Embryonic facial prominence (tissue), 1 donor: ENCODE data around the gene MRPL17.

Source experiments
- DNase-seq: peaks from one replicate; pipeline ENCODE4 v3.0.0-alpha.2; 2016; ENCODE audit errors: extremely low spot score

The MRPL17 gene

DNA sequence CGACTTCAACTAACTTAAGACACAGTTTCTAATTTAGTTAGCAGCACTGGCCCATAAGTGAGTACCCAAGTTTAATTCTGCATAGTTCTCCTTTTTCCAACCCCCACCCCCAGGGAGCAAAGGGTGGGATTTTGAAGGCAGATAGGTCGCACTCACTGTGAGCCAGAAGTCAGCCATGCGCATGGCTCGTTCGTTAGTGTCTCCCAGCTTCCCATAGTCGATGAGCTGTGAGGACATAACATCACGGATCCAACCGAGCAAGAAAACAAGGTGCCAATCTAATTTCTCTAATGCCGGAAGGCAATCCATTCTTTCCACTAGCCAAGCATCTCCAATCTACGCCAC is 577 bp downstream of the MRPL17 start:
- DNase-seq: no peak

DNA sequence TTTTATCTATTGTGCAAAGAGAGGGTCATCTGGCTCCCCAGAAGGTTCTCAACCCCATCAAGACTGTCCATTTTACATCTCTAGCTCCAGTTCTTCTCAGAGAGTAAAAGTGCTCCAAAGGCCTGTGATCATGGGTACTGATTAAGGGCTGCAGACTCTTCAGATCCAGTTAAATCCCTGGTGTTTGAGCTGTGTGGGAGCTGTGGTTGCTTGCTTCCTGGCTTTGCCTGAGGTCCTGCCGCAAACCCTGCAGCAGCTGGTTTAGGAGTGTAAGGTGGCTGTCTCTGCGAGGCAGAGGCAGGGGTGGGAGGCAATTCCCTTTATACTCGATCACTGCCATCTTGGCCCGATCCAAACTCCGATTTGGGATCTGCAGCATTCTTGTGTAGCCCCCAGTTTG is 1.2 kb downstream of the MRPL17 start:
- DNase-seq: no peak

DNA sequence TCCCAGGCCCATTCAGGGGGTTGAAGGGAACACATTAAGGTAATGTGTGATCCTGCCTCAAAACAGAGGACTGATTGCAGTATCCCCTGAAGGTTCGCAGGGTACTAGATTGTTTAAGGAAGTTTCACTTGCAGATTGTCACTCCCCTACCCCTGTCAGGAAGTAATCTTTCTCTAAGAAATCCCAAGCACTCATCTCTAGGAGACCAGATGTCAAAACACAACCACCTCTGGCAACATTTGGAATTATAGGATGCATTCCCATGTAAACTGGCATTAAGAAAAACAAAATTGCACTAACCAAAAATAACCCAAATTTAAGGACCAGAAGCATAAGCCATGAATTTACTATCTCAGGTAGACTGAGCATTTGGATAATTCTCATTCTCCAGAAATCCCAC is 1.6 kb downstream of the MRPL17 start:
- no peak for DNase-seq

DNA sequence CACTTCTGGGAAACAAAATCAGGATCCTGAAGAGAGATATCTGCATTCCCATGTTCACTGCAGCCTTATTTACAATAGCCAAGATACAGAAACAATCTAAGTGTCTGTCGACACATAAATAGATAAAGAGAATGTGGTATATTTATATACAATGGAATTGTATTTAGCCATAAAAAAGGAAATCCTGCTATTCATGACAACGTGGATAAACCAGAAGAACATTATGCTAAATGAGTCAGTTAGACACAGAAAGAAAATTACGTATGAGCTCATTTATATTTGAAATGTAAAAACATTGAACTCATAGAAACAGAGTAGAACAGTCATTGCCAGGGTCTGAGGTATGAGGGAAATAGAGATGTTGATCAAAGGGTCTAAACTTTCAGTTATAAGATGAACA is 6.1 kb downstream of the MRPL17 start:
- DNase-seq: no peak

DNA sequence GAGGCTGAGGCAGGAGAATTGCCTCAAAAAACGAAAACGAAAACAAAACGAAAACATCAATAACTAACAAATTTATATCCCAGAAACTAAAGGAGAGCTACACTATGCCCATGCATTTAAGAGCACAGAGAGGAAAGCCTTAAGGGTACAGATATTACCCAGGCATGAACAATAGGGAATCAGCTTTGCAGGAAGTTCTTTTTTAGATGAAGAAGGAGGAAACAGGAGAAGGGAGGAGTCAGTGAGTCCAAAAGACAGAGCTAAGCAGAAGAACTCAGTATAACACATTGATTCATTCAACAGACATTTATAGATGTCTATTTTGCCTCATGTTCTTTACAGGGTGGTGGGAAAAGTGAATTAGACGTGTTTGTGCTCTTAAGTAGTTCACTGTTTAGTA is 8.3 kb downstream of the MRPL17 start:
- DNase-seq: no peak

DNA sequence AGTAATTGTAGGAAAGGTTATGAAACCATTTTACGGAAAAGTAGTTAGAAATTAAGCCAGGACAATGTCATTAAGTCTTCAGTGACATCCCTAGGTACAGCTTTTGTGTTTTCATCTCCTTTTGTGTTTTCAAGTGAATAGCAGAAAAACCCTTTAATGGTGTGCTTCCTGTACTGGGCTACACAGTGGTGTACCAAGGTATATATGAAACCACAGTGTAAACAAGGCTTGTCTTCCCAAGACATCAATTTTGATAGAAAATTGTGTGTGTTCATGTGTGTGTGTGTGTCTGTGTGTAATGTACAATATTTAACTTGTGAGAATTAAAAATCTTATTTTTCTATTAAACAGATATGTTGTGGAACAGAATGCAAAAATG is 8.9 kb downstream of the MRPL17 start:
- no peak for DNase-seq

DNA sequence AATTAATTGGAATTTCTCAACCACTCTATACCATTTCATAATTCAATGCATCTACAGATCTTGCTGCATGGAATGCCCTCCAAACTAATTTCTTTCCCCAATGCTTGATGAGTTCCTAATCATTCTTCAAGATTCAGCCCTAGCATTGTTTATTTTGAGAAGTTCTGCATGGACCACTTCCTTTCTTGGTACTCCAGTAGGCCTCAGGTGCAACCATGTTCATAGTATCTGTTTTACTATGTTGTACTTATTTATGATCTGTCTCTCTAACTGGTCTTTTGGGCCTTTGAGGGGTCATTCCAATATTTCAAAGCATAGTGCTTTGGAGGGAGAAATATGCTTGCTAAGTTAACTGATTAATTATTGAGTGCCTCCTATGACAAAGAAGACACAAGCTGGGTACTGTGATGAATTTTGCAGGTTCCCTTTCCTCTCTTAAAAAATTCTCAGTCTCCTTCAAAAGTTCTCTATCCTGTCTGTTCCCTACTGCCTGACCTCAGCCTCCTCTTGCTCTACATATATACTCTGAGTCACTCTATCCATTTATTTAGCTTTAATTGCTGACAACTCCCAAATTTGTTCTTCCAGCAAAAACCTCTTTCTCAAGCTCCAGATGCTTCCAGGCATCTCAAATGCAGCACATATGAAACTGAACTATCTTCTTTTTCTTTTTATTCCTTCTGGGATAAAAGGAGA is 9.5 kb downstream of the MRPL17 start:
- DNase-seq: no peak

DNA sequence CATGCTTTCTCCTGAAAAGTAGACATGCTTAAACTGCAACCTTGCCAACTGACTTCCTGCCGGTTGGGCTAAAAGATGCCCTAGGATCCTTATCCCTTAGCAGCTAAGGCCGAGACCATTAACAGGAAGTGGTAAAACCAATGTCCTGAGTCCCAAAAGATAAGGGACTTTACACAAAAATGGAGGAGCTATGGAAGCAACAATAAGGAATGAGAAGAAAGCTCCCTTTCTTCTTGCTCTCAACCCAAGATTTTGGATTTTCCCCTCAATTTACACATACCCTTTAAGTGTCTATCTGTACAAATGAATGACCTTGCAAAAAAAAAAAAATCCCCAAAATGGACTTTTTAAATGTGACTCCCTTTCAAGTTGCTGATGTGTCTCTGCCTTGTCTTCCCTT is 11.1 kb downstream of the MRPL17 start:
- no peak for DNase-seq

DNA sequence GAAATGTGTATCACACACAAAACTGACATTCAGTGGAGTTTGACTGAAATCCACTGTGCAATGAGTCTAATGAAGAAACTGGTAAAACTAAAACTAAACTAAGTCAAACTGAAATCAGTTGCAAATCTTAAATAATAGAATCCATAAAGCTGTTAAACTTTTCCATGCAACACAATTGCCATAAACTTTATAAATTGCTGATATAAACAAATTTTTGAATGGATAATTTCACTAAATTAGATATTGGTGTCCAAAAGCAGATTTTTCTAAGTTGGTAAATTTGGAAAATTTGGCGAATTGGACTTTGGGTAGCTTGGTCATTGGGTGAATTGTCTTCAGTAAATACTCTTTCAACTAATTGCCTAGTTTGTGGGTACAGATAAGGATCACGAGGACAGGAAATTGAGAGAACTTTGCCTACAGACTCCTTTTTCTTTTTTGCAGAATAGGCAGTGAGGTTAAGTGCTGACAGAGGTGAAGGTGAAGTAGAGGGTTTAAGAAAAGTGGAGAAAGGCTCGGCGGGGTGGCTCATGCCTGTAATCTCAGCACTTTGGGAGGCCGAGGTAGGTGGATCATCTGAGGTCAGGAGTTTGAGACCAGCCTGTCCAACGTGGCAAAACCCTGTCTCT is 12.8 kb downstream of the MRPL17 start:
- DNase-seq: no peak

DNA sequence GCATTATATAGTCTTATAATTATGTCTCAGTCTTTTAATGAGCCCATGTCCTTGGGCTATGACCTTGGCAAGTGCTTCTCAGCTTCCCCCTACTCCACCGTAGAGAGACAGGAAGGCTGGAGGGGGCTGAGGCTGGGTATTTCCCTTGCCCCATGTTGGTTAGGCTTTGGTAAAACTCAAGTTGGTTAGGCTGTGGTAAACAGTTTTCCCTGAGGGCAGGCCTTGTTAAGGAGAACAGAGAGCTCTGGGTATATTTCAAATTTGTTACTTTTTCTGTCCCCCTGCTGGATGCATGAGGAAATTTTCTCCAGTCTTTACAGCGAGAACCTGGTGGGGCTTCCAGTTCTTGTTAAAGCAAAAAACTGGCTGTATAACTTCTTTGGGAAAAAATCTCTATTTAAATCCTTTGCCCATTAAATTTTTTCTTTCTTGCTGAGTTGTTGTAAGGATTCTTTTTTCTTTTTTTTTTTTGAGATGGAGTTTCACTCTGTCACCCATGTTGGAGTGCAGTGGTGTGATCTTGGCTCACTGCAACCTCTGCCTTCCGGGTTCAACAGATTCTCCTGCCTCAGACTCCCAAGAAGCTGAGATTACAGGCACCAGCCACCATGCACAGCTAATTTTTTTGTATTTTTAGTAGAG is 15.3 kb downstream of the MRPL17 start:
- no peak for DNase-seq

DNA sequence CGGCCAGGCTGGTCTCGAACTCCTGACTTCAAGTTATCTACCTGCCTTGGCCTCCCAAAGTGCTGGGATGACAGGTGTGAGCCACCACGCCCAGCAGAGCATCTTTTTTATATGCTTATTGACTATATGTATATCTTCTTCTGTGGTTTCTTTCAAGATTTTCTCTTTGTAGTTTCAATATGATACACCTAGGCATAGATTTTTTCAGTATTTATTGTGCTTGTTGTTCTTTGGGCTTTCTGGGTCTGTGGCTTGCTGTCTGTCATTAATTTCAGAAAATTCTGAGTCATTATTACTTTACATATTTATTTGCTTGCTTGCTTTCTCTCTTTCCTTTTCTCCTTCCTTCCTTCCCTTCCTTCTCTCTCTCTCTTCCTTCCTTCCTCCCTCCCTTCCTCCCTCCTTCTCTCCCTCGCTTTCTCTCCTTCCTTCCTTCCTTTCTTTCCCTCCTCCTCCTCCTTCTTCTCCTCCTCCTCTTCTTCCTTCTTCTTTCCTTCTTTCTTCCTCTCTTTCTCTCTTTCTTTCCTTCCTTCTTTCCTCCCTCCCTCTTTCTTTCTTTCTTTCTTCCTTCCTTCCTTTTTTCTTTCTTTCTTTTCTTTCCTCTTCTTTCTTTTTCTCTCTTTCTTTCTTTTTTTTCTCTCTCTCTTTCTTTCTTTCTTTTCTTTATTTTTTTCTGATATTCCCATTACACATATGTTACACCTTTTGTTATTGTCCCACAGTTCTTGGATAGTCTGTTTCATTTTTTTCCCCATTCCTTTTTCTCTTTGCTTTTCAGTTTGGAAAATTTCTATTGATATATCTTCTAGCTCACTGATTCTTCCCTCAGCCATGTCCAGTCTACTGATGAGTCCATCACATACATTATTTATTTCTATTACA is 16.6 kb downstream of the MRPL17 start:
- no peak for DNase-seq

DNA sequence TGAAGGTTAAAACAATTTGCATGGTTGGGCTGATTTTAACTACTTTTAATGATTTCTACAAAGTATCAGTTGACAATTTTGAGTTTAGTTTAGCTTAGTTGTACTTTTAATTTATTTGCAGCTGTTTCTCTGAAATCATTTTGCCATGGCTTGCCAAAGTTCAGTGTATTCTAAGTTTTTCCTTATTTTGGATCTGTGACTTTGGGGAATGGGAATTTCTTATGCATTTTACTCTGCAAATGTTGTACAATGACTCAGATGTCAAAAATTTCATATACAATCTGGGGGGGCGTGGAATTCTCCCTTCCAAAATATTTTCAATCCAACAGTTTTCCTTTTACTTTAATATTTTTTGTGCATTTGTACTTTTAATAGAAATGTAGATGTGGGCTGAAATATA is 18.6 kb downstream of the MRPL17 start:
- no peak for DNase-seq

DNA sequence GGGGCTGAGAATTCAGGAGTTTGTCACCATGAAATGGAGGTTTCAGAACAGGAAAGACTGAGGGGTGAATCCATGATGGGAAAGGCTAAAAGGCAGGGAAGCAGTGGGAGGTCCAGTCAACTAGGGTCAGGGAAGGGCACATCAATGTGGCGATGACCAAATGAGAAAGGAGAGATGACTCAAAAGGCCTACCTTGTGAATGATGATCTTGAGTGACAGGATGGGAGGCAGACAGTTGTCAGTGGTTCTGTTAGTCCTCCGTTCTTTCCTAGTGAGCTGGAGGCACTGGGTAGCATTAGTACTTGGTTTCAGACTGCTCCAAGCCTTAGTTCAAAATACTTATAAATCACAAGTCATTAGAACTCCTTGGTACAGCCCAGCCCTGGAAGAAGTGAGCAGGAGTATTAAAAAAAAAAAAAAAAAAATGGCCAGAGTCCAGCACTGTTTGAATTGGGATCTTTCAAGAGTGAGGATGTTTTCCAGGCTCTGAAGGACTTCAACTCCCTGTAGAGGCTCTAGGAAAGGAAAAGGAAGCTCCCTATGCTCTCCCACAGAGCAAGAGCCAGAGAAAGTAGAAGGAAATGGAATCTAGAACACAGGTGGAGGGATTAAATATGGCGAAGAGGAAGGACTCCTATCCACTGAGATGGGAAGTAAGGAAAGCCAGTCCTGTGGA is 19.2 kb downstream of the MRPL17 start:
- no peak for DNase-seq

DNA sequence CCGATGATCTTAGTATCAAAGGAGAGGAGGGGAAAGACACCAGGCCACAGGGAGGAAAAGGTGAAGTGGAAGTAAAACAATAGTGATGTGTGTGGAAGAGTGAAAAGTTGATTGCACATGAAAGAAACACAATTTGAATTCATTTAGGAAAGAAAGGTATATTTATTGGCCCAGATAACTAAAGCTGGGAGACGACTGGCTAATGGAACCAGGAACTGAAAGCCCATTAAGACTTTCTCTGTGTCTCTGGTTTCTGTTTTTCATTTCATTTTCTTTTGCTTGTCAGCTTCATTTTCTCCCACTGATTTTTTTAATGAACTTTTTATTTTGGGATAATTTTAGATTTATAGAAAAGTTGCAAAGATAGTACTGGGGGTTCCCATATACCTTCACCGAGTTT is 22.4 kb downstream of the MRPL17 start:
- no peak for DNase-seq

DNA sequence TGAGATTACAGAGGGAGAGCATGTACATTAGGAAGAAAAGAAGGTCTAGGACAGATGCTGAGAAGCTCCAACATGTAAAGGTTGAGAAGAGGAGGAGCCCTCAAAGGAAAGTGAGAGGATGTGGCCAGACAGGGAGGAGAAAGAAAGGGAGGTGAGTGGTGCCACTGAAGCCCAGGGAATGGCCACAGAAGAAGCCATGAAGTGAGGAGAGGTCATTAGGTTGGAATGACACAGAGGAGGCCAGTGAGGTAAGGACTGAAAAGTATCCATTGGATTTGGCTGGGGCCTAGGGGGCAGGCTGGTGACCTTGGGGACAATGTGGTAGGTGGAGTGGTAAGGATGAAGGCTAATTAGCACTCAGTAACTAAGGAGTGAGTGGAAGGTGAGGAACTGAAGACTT is 24.5 kb downstream of the MRPL17 start:
- no peak for DNase-seq

DNA sequence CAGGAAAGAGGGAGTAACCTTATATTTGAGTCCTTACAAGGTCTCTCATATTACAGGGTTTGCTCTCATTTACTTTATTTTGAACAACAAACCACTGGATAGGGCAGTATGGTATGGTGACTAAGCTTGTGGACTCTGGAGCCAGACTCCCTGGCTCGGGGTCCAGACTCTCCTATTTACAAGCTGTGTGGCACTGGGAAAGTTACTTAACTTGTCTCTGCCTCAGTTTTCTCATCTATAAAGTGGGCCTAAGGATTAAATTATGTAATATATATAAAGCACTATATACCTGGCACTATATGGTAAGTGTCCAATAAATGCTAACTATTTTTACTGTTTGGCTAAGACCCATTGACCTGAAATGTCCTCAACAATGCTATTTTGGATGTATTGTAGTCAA is 25.8 kb downstream of the MRPL17 start:
- no peak for DNase-seq

DNA sequence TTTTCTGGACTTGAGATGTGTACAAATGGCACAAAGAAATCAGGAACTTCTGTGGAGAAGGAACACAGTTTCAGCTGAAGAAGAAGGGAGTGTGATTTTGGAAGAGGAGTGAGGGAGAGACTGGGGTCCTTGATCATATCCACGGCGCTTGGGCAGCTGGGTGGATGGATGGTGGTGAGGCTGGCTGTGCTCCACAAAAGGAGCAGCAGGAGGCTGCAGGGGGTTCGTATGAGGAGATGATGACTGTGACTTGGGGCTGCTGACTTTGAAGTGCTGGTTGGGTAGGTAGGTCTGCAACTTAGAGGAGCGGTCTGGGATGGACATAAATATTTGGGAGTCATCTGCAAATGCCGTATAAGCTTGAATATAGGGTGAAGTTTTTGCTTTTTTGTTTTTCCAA is 26.2 kb downstream of the MRPL17 start:
- no peak for DNase-seq

DNA sequence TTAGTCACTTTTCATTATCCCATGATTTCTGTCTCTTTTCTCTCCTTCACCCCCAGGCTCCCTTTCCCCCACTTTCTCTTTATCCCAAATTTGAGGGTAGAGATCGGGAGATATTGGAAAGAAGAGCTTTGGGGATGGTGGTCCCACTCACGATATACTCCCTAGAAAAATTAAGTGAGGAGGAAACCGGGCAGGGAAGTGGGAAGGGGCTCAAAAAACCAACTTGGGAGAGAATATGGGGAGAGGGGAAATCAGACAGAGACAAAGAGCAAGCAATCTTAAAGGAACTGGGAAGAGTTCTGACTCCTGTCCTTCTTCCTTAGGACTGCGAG is 26.6 kb downstream of the MRPL17 start:
- DNase-seq: no peak

DNA sequence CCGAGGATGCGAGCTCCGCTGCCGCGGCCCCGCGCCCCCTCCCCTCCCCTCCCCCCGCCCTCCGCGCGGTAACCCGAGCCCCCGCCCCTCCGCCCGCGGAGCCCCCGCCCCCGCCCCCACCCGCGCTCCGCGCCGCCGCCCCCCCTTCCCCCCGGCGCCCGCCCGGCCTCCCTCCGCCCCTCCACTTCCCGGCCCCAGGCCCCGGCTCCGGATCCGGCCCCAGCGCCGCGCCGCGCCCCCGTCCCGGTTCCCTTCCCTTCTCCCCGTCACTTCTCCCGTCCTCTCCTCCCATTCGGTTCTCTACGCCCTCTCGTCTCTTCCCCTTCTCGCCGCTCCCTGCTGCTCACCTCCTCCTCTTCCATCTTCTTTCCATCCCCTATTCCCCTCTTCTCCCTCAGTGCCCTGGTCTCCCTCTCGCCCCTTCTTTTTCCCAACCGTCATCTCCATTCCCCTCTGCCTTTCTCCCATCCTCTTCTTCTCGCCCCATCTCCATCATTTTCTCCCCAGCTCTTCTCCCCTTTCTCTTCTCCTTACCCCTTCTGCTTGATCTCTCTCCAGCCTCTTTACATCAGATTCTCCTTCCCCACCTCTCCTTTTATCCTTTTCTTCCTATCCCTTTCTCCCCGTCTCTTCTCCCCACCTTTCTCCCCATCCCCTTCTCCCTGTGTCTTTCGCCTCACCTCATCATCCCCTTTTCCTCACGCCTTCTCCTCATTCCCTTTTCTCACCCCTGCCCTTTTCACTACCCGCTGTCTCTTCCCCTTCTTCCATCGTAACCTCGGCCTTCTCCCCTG is 27.2 kb downstream of the MRPL17 start, which contains the start of gene DCHS1:
Gene DCHS1 (minus strand): TSS at position 20 of the 794 bp plus-strand sequence. CDS start 14,196 bp downstream, outside the sequence.
- peak; percentile 72 for DNase-seq

DNA sequence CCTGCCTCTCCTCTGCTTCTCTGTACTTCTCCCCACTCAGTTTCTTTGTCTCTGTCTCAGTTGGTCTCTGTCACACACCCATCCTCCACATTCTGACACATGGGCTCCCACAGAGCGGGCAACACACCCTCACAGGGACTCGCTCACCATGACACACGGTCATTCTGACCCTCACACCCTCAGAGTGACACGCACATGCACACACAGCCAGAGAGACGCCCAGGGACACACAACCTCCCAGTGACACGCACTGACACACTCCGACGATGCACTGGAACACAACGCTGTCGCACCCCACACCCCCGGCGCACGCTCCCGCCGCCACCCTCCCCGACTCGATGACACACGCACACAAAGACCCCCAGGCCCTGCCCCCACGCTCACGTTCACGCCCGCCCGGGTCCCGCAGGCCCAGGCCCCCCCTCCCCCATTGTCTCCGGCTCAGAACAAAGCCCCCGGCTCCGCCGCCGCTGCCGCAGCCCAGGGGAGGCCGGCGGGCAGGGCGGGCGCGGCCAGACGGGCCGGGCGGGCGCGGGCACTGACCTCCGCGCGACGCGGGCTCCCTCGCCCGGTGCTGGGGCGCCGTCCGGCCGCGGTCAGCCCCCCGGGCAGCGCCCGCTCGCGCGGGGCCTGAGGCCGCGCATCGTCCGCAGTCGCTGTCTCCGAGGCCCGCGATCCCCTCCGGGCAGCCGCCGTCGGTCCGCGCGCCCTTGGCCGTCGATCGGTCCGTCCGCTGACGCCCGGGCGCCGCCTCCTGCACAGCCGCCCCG is 27.9 kb downstream of the MRPL17 start:
- no peak for DNase-seq
